ENCODE measurements around the gene HSD17B12.

- TF ChIP-seq CTCF (IDR thresholded peaks at IDR 0.05) (no peak), POLR2A (IDR thresholded peaks at IDR 0.05) (no peak)
These were observed 199.5 kb downstream of the HSD17B12 start for GRCh38 chr11:43879789-43880639.
